Globus pallidus (tissue), 1 donor: ENCODE results near the gene CD160.
"Not testable (repeated sequence)": the region's sequence is repeated elsewhere in the genome, so short reads cannot be mapped to it uniquely, and the experiment has no call there.

Experiments used
- DNase-seq: peaks from one replicate; pipeline ENCODE4 v3.0.0-alpha.2; 2015; ENCODE audit warnings: low spot score

Gene CD160

GRCh38 chr1:145719230-145720079 is at the start of gene CD160:
CD160 (plus strand) TSS chr1:145719499; CDS start chr1:145728328, 8,829 bp downstream.
- no peak for DNase-seq

GRCh38 chr1:145670995-145671745 is 48.1 kb upstream of the CD160 start:
- not testable (repeated sequence) for DNase-seq

GRCh38 chr1:145673217-145673616 is 46.1 kb upstream of the CD160 start:
- not testable (repeated sequence) for DNase-seq

- DNase-seq: not testable (repeated sequence)
Measured at GRCh38 chr1:145684858-145685257, 34.4 kb upstream of the CD160 start.

- DNase-seq: not testable (repeated sequence)
Measured at GRCh38 chr1:145686078-145686477, 33.2 kb upstream of the CD160 start.

GRCh38 chr1:145688328-145688727 is 31.0 kb upstream of the CD160 start:
- DNase-seq: no peak

- DNase-seq: no peak
Measured at GRCh38 chr1:145688924-145689323, 30.4 kb upstream of the CD160 start.

GRCh38 chr1:145689922-145690321 is 29.4 kb upstream of the CD160 start:
- DNase-seq: no peak

- no peak for DNase-seq
Measured at GRCh38 chr1:145690587-145691558, 28.4 kb upstream of the CD160 start.

GRCh38 chr1:145692785-145693443 is 26.4 kb upstream of the CD160 start:
- no peak for DNase-seq

GRCh38 chr1:145695821-145696629 is 23.3 kb upstream of the CD160 start:
- no peak for DNase-seq

- DNase-seq: no peak
Measured at GRCh38 chr1:145696630-145696960, 22.7 kb upstream of the CD160 start.

- DNase-seq: no peak
Measured at GRCh38 chr1:145701306-145701862, 17.9 kb upstream of the CD160 start.

GRCh38 chr1:145702052-145702451 is 17.2 kb upstream of the CD160 start:
- DNase-seq: no peak

- DNase-seq: no peak
Measured at GRCh38 chr1:145702826-145703225, 16.5 kb upstream of the CD160 start.

- DNase-seq: no peak
Measured at GRCh38 chr1:145705622-145706021, 13.7 kb upstream of the CD160 start.

GRCh38 chr1:145706086-145706664 is 13.1 kb upstream of the CD160 start:
- no peak for DNase-seq

GRCh38 chr1:145707183-145707867 is 12.0 kb upstream of the CD160 start, which contains the start of gene PDZK1:
PDZK1 (minus strand) TSS chr1:145707368; CDS start chr1:145688021, 19,347 bp downstream.
- no peak for DNase-seq

GRCh38 chr1:145708063-145708462 is 11.2 kb upstream of the CD160 start:
- no peak for DNase-seq
